Liver (tissue), 9 donors: ENCODE data around the gene MSH6. TPM values are rescaled to one million over a fixed set of nuclear protein-coding genes. Genes with fewer than 3 reads are reported as not detected.

Experiments used
- DNase-seq: peaks from one replicate; pipeline ENCODE4 v3.0.0-alpha.2; 2017; ENCODE audit warnings: low spot score
- H3K27ac ChIP-seq, 2 donors: one replicate each; pipeline ENCODE4 v1.7.0; 2013; ENCODE audit warnings: inconsistent platforms in 2 of 2, low read length in 2 of 2, control low read depth in 1 of 2, low read depth in 1 of 2, mild to moderate bottlenecking in 1 of 2
- H3K27me3 ChIP-seq, 4 donors: one replicate each; pipeline versions ENCODE4 v1.6.1 to v1.7.0; 2013; ENCODE audit warnings: low read length in 3 of 4, inconsistent platforms in 1 of 4, mild to moderate bottlenecking in 1 of 4, moderate library complexity in 1 of 4; ENCODE audit not compliant: control insufficient read depth in 4 of 4, insufficient read depth in 4 of 4
- H3K36me3 ChIP-seq, 4 donors: one replicate each; pipeline versions ENCODE4 v1.6.1 to v1.7.0; 2013; ENCODE audit warnings: low read length in 3 of 4, mild to moderate bottlenecking in 3 of 4, low read depth in 1 of 4, moderate library complexity in 1 of 4; ENCODE audit not compliant: control insufficient read depth in 4 of 4, insufficient read depth in 3 of 4
- H3K4me1 ChIP-seq, 4 donors: one replicate each; pipeline versions ENCODE4 v1.6.1 to v1.7.0; 2013; ENCODE audit warnings: low read length in 3 of 4, mild to moderate bottlenecking in 3 of 4, moderate library complexity in 1 of 4; ENCODE audit not compliant: control insufficient read depth in 4 of 4, insufficient read depth in 4 of 4
- H3K4me3 ChIP-seq, 3 donors: one replicate each; pipeline versions ENCODE4 v1.6.1 to v1.7.0; 2013; ENCODE audit warnings: low read length in 3 of 3, control low read depth in 1 of 3, low read depth in 1 of 3, mild to moderate bottlenecking in 1 of 3
- H3K9ac ChIP-seq, 2 donors: one replicate each; pipeline ENCODE4 v1.7.0; 2013; ENCODE audit warnings: low read length in 2 of 2, mild to moderate bottlenecking in 2 of 2, moderate library complexity in 2 of 2, control low read depth in 1 of 2, low read depth in 1 of 2
- H3K9me3 ChIP-seq, 4 donors: one replicate each; pipeline versions ENCODE4 v1.6.1 to v1.7.0; 2013; ENCODE audit warnings: low read length in 3 of 4; ENCODE audit not compliant: control insufficient read depth in 4 of 4
- EGR1 ChIP-seq, 2 donors: IDR thresholded peaks; 2 replicates each; pipeline ENCODE4 v1.6.1; 2016 to 2018; ENCODE audit warnings: antibody characterized with exemption in 2 of 2, low read depth in 2 of 2
- FOXA1 ChIP-seq: IDR thresholded peaks from 2 replicates; pipeline ENCODE4 v1.6.1; 2016; ENCODE audit warnings: antibody characterized with exemption
- FOXA2 ChIP-seq: IDR thresholded peaks from 2 replicates; pipeline ENCODE4 v1.6.1; 2016; ENCODE audit warnings: antibody characterized with exemption
- GABPA ChIP-seq, 2 donors: IDR thresholded peaks in 1 of 2; conservative IDR thresholded peaks in 1 of 2; 2 replicates each; pipeline ENCODE4 v1.6.1; 2016; ENCODE audit warnings: antibody characterized with exemption in 2 of 2, mild to moderate bottlenecking in 1 of 2, moderate library complexity in 1 of 2
- HNF4A ChIP-seq, 2 donors: conservative IDR thresholded peaks; 2 replicates each; pipeline ENCODE4 v1.6.1; 2016; ENCODE audit warnings: antibody characterized with exemption in 2 of 2, mild to moderate bottlenecking in 2 of 2
- HNF4G ChIP-seq: IDR thresholded peaks from 2 replicates; pipeline ENCODE4 v1.6.1; 2016; ENCODE audit warnings: antibody characterized with exemption
- JUND ChIP-seq, 2 donors: IDR thresholded peaks; 2 replicates each; pipeline ENCODE4 v1.6.1; 2016; ENCODE audit warnings: antibody characterized with exemption in 2 of 2
- RAD21 ChIP-seq, 2 donors: IDR thresholded peaks; 2 replicates each; pipeline ENCODE4 v1.6.1; 2016; ENCODE audit warnings: antibody characterized with exemption in 2 of 2, mild to moderate bottlenecking in 2 of 2
- RXRA ChIP-seq, 2 donors: IDR thresholded peaks; 2 replicates each; pipeline ENCODE4 v1.6.1; 2017 to 2018; ENCODE audit warnings: antibody characterized with exemption in 2 of 2, mild to moderate bottlenecking in 1 of 2
- TAF1 ChIP-seq: conservative IDR thresholded peaks from 2 replicates; pipeline ENCODE4 v1.6.1; 2016; ENCODE audit warnings: antibody characterized with exemption, mild to moderate bottlenecking
- YY1 ChIP-seq: IDR thresholded peaks from 2 replicates; pipeline ENCODE4 v1.6.1; 2016; ENCODE audit warnings: antibody characterized with exemption, mild to moderate bottlenecking
- WGBS: extraction: QIAGEN DNeasy Blood & Tissue Kit; methylation state at CpG from one replicate; pipeline ENCODE4 v1.1.7; 2013; 5-methylcytosine and 5-hydroxymethylcytosine counted together
- polyA plus RNA-seq, 2 donors: library from polyadenylated mRNA; stranded (reverse) in 1 of 2; unstranded in 1 of 2; fragments of 200-250 nt in 1 of 2; fragments of >200 nt in 1 of 2; fragmentation: Nextera tagmentation in 1 of 2; extraction: Ambion mirVana in 1 of 2; gene quantifications; one replicate each; pipeline versions ENCODE4 v1.2.1 to v1.2.3, GENCODE V29; 2013 to 2015
- total RNA-seq, 2 donors: library from RNA; depleted of rRNA; stranded (reverse); fragments of >200 nt; gene quantifications; one replicate each; pipeline ENCODE4 v1.2.3, GENCODE V29; 2014
- TF ChIP-seq, protein P1 (sequence below): IDR thresholded peaks from 2 replicates; pipeline ENCODE4 v1.6.1; 2016; ENCODE audit warnings: antibody characterized with exemption
- TF ChIP-seq, protein P2 (sequence below): IDR thresholded peaks from 2 replicates; pipeline ENCODE4 v1.6.1; 2016; ENCODE audit warnings: antibody characterized with exemption
- TF ChIP-seq, protein P3 (sequence below): fragments of 150-350 bp; IDR thresholded peaks from 2 replicates; pipeline ENCODE4 v1.5.1; 2017; ENCODE audit warnings: improper control_type of control experiment, low read depth, low read length; ENCODE audit not compliant: missing input control
- TF ChIP-seq, protein P4 (sequence below): IDR thresholded peaks from 2 replicates; pipeline ENCODE4 v1.6.1; 2016; ENCODE audit warnings: antibody characterized with exemption
- TF ChIP-seq, protein P5 (sequence below): IDR thresholded peaks from 2 replicates; pipeline ENCODE4 v1.6.1; 2016; ENCODE audit warnings: antibody characterized with exemption, mild to moderate bottlenecking
- donor health status: healthy.
- donor health status: healthy.
- donor health status: healthy.
- donor health status: healthy.
- donor health status: healthy.

Gene MSH6
- total and polyA plus RNA-seq, 4 donors, result 5.3 to 40.5 (median 17.6) TPM

DNA sequence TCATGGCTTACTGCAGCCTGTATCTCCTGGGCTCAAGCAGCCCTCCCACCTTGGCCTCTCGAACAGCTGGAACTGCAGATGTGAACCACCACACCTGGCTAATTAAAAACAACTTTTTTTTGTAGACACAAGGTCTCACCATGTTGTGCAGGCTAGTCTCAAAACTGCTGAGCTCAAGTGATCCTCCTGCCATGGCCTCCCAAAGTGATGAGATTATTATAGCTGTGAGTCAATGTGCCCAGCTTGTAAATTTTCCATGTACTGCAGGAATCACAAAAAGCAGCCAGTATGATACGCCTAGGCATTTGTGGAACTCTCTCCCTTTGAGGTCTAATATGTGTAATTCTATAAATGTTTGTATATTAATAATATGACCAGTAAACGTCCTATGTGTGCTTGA, 59.9 kb downstream of the MSH6 start (continued):
- TF ChIP-seq, protein P1, sequence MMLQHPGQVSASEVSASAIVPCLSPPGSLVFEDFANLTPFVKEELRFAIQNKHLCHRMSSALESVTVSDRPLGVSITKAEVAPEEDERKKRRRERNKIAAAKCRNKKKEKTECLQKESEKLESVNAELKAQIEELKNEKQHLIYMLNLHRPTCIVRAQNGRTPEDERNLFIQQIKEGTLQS, result no peak
- TF ChIP-seq RAD21 (IDR thresholded peaks at IDR 0.05) (no peak), GABPA (IDR thresholded peaks at IDR 0.05 in 1 of 2, conservative IDR thresholded peaks at IDR 0.05 in 1 of 2) (no peak), RXRA (IDR thresholded peaks at IDR 0.05) (no peak)

DNA sequence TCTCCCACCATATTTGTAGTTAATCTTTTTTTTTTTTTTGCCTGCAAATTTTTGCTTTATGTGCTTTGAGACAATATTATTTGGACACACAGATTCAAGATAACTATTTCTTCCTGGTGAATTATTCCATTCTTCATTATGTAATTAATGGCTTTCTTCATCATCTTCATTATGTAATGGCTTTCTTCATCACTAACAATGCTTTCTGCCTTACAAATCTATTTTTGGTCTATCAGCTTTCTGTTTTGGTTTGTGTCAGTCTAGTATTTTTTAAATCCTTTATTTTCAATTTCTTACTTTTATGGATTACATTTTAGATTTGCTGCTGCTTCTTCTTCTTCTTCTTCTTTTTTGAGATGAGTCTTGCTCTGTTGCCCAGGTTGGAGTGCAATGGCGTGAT, 60.5 kb downstream of the MSH6 start:
- Histone ChIP-seq H3K9ac (no peak overlapping the region), H3K4me1 (peaks cover 1 to 3% (median 2%) of the 10 kb centered on the region in 4 donors), H3K36me3 (peaks cover 0 to 2% (median 0%) of the 10 kb centered on the region in 4 donors), H3K27me3 (no peaks in the 10 kb centered on the region), H3K9me3 (no peaks in the 10 kb centered on the region), H3K4me3 (no peak overlapping the region), H3K27ac (no peak overlapping the region)
- TF ChIP-seq EGR1 (IDR thresholded peaks at IDR 0.05; ENCODE audit: low read depth in 2 of 2) (no peak), HNF4A (conservative IDR thresholded peaks at IDR 0.05) (no peak), FOXA2 (no peak), GABPA (IDR thresholded peaks at IDR 0.05 in 1 of 2, conservative IDR thresholded peaks at IDR 0.05 in 1 of 2) (no peak), HNF4G (no peak), YY1 (no peak), JUND (IDR thresholded peaks at IDR 0.05) (no peak), FOXA1 (no peak)
- TF ChIP-seq, protein P1, result no peak
- TF ChIP-seq, protein P2, sequence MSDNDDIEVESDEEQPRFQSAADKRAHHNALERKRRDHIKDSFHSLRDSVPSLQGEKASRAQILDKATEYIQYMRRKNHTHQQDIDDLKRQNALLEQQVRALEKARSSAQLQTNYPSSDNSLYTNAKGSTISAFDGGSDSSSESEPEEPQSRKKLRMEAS, result no peak
- TF ChIP-seq, protein P3, sequence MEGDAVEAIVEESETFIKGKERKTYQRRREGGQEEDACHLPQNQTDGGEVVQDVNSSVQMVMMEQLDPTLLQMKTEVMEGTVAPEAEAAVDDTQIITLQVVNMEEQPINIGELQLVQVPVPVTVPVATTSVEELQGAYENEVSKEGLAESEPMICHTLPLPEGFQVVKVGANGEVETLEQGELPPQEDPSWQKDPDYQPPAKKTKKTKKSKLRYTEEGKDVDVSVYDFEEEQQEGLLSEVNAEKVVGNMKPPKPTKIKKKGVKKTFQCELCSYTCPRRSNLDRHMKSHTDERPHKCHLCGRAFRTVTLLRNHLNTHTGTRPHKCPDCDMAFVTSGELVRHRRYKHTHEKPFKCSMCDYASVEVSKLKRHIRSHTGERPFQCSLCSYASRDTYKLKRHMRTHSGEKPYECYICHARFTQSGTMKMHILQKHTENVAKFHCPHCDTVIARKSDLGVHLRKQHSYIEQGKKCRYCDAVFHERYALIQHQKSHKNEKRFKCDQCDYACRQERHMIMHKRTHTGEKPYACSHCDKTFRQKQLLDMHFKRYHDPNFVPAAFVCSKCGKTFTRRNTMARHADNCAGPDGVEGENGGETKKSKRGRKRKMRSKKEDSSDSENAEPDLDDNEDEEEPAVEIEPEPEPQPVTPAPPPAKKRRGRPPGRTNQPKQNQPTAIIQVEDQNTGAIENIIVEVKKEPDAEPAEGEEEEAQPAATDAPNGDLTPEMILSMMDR, result no peak
- TF ChIP-seq, protein P4, sequence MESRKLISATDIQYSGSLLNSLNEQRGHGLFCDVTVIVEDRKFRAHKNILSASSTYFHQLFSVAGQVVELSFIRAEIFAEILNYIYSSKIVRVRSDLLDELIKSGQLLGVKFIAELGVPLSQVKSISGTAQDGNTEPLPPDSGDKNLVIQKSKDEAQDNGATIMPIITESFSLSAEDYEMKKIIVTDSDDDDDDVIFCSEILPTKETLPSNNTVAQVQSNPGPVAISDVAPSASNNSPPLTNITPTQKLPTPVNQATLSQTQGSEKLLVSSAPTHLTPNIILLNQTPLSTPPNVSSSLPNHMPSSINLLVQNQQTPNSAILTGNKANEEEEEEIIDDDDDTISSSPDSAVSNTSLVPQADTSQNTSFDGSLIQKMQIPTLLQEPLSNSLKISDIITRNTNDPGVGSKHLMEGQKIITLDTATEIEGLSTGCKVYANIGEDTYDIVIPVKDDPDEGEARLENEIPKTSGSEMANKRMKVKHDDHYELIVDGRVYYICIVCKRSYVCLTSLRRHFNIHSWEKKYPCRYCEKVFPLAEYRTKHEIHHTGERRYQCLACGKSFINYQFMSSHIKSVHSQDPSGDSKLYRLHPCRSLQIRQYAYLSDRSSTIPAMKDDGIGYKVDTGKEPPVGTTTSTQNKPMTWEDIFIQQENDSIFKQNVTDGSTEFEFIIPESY, result no peak
- 100% methylated on average over 1 of the region's 1 CpG for WGBS
- no peak for DNase-seq

DNA sequence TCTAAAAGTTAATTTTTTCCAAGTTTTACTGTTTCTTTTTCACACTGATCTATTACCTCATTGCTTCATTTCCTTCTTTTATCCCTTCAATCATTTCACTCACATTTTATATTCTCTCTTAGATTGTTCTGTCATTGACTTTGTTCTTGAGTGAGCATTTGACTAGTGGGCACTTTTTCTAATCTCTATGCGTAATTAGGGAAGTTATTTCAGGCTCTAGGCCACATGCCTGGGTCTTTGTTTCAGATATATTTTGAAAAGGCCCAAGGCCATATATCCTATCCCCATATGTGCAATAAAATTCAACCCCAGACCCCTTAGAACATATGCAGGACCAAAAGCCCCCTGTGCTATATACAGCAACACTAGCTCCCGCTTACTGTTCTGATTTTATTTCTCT, 61.2 kb downstream of the MSH6 start:
- no peak for DNase-seq
- TF ChIP-seq, protein P4, result no peak
- TF ChIP-seq TAF1 (no peak), FOXA1 (no peak), RAD21 (IDR thresholded peaks at IDR 0.05) (no peak), GABPA (IDR thresholded peaks at IDR 0.05 in 1 of 2, conservative IDR thresholded peaks at IDR 0.05 in 1 of 2) (no peak), FOXA2 (no peak), RXRA (IDR thresholded peaks at IDR 0.05) (no peak), EGR1 (IDR thresholded peaks at IDR 0.05; ENCODE audit: low read depth in 2 of 2) (no peak)
- TF ChIP-seq, protein P5, sequence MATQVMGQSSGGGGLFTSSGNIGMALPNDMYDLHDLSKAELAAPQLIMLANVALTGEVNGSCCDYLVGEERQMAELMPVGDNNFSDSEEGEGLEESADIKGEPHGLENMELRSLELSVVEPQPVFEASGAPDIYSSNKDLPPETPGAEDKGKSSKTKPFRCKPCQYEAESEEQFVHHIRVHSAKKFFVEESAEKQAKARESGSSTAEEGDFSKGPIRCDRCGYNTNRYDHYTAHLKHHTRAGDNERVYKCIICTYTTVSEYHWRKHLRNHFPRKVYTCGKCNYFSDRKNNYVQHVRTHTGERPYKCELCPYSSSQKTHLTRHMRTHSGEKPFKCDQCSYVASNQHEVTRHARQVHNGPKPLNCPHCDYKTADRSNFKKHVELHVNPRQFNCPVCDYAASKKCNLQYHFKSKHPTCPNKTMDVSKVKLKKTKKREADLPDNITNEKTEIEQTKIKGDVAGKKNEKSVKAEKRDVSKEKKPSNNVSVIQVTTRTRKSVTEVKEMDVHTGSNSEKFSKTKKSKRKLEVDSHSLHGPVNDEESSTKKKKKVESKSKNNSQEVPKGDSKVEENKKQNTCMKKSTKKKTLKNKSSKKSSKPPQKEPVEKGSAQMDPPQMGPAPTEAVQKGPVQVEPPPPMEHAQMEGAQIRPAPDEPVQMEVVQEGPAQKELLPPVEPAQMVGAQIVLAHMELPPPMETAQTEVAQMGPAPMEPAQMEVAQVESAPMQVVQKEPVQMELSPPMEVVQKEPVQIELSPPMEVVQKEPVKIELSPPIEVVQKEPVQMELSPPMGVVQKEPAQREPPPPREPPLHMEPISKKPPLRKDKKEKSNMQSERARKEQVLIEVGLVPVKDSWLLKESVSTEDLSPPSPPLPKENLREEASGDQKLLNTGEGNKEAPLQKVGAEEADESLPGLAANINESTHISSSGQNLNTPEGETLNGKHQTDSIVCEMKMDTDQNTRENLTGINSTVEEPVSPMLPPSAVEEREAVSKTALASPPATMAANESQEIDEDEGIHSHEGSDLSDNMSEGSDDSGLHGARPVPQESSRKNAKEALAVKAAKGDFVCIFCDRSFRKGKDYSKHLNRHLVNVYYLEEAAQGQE, result no peak
- TF ChIP-seq, protein P2, result no peak
- Histone ChIP-seq H3K27me3 (no peaks in the 10 kb centered on the region), H3K4me3 (no peak overlapping the region), H3K9me3 (no peaks in the 10 kb centered on the region), H3K36me3 (no peaks in the 10 kb centered on the region), H3K4me1 (peaks cover 0 to 3% (median under 1%) of the 10 kb centered on the region in 4 donors), H3K27ac (no peak overlapping the region), H3K9ac (no peak overlapping the region)
- WGBS, result 89% methylated on average over 2 of the region's 2 CpGs
